GM21367 (cell line): ENCODE results near the gene RABGAP1L.

Experiments used
- ATAC-seq: cut with Tn5 transposase; IDR thresholded peaks from one replicate; pipeline ENCODE4 v1.9.1; 2021; ENCODE audit not compliant: unreplicated experiment

Gene RABGAP1L

GRCh38 chr1:174954073-174954460 is 794.7 kb downstream of the RABGAP1L start:
- no peak for ATAC-seq

GRCh38 chr1:174954671-174955669 is 795.6 kb downstream of the RABGAP1L start:
- no peak for ATAC-seq

GRCh38 chr1:174956086-174956485 is 796.8 kb downstream of the RABGAP1L start:
- ATAC-seq = no peak

GRCh38 chr1:174956976-174957375 is 797.7 kb downstream of the RABGAP1L start:
- no peak for ATAC-seq

- no peak for ATAC-seq
Measured at GRCh38 chr1:174957829-174958228, 798.5 kb downstream of the RABGAP1L start.

GRCh38 chr1:174958396-174958795 is 799.1 kb downstream of the RABGAP1L start:
- ATAC-seq = no peak

GRCh38 chr1:174960362-174960761 is 801.0 kb downstream of the RABGAP1L start:
- no peak for ATAC-seq

- no peak for ATAC-seq
Measured at GRCh38 chr1:174963529-174964125, 804.3 kb downstream of the RABGAP1L start.

- ATAC-seq = no peak
Measured at GRCh38 chr1:174964261-174964971, 805.1 kb downstream of the RABGAP1L start.

- no peak for ATAC-seq
Measured at GRCh38 chr1:174964972-174965361, 805.6 kb downstream of the RABGAP1L start.

- no peak for ATAC-seq
Measured at GRCh38 chr1:174965362-174966007, 806.2 kb downstream of the RABGAP1L start.

GRCh38 chr1:174966008-174966572 is 806.8 kb downstream of the RABGAP1L start:
- ATAC-seq = no peak

- ATAC-seq = no peak
Measured at GRCh38 chr1:174967845-174968705, 808.8 kb downstream of the RABGAP1L start.

GRCh38 chr1:174968750-174969244 is 809.5 kb downstream of the RABGAP1L start:
- ATAC-seq = peak; percentile 77

- ATAC-seq = no peak
Measured at GRCh38 chr1:174969977-174970376, 810.7 kb downstream of the RABGAP1L start.

GRCh38 chr1:174971466-174971865 is 812.1 kb downstream of the RABGAP1L start:
- no peak for ATAC-seq

GRCh38 chr1:174971902-174972301 is 812.6 kb downstream of the RABGAP1L start:
- no peak for ATAC-seq

- ATAC-seq = no peak
Measured at GRCh38 chr1:174974711-174975119, 815.4 kb downstream of the RABGAP1L start.

- ATAC-seq = no peak
Measured at GRCh38 chr1:174975764-174976163, 816.4 kb downstream of the RABGAP1L start.
